ENCODE results near the gene RAD51B. TPM values are rescaled to one million over a fixed set of nuclear protein-coding genes. Genes with fewer than 3 reads are reported as not detected.

Gene RAD51B
- total and polyA plus RNA-seq, 2 of the 13 experiments (the other 11 are each of a cell fraction or from before 2014, with no cell fraction given), result 7.0 to 9.5 TPM

DNA sequence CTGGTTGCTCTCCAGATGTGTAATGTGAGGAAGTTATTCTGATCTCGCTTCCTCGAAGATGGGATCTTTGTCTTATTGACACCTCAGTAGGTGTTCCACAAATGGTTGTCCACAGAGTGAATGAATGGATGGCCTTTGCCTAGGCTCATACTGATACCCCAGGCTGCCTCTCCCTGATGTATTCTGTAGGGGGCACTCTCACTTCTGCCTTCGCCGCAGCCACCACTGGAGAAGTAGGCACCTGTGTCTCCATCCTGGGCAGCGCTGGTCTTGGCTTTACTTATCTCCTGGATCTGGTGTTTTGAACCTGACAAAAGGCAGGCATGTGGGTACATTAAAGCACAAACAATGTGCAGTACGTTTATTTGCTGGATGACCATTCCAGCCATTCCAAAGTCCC lies 891.2 kb downstream of the RAD51B start:
- Histone ChIP-seq H3K27ac (ENCODE audit: extremely low read length, insufficient read depth, low read length) (no peak overlapping the region), H3K4me1 (ENCODE audit: insufficient read depth, low read length) (peaks cover 42% of the 10 kb centered on the region), H3K9me3 (ENCODE audit: low read length) (no peaks in the 10 kb centered on the region), H3K27me3 (ENCODE audit: control insufficient read depth in 1 of 2, insufficient read depth in 2 of 2, low read length in 2 of 2) (0 out of 5 replicates have a peak, but pooled peaks cover 0 to 7% of the 10 kb centered on the region in 2 experiments), H4K20me1 (ENCODE audit: insufficient read depth, low read length) (no peaks in the 10 kb centered on the region), H3K36me3 (replicated peaks in 1 of 2; ENCODE audit: control insufficient read depth in 1 of 2, insufficient read depth in 2 of 2, low read length in 2 of 2) (no peaks in the 10 kb centered on the region), H3K4me3 (replicated peaks in 1 of 3; ENCODE audit: insufficient read depth in 1 of 3, low read depth in 2 of 3, low read length in 3 of 3) (no peak overlapping the region), H3K9ac (ENCODE audit: insufficient read depth, low read depth, low read length) (no peak overlapping the region), H3K4me2 (ENCODE audit: low read depth, low read length) (no peak overlapping the region), H3K79me2 (ENCODE audit: insufficient read depth, low read length) (no peaks in the 10 kb centered on the region), H2AFZ (ENCODE audit: low read length) (no peak overlapping the region)
- POLR2A ChIA-PET, result no interaction called here
- ATAC-seq (no peak), FAIRE-seq (no peak), DNase-seq (ENCODE audit: low spot score) (no peak)
- WGBS (ENCODE audit: low lambda C conversion rate), result 61% methylated on average over 5 of the region's 6 CpGs
- in situ Hi-C loops (cut with HindIII; ENCODE audit: extremely low pct_ligation_motif_present, low pct_unique_long_range_greater_than_20kb) (loop anchor here (5.0 kb wide), 1 partner anchor 82 kb away; the partner anchor contains the start of gene ZFP36L1), intact Hi-C loops (cut with micrococcal nuclease; ENCODE audit: unreplicated experiment) (loop anchor here (10.0 kb wide), 1 partner anchor 766 kb away; no protein-coding TSS in a partner anchor)
- BruUV-seq (replicated peaks), result no TSS peak
- TF ChIP-seq ZNF775 (CRISPR knock-in tag; IDR thresholded peaks at IDR 0.05; ENCODE audit: borderline replicate concordance), result no peak
- TF ChIP-seq SOX13 (IDR thresholded peaks at IDR 0.05), result no peak
- peak in 1 of 2 experiments; percentile 15; a peak in 1 of 4 replicates for TF ChIP-seq SOX13 (CRISPR knock-in tag; conservative IDR thresholded peaks at IDR 0.05 in 1 of 2, IDR thresholded peaks at IDR 0.05 in 1 of 2)
- TF ChIP-seq ZNF850 (CRISPR knock-in tag; conservative IDR thresholded peaks at IDR 0.05), result no peak
- TF ChIP-seq REXO4 (CRISPR knock-in tag; IDR thresholded peaks at IDR 0.05; ENCODE audit: borderline replicate concordance), result no peak
- TF ChIP-seq ZNF720 (CRISPR knock-in tag; IDR thresholded peaks at IDR 0.05), result no peak
- peak; percentile 30 for TF ChIP-seq TEAD3 (CRISPR knock-in tag; optimal IDR thresholded peaks at IDR 0.05; ENCODE audit: borderline replicate concordance)
- TF ChIP-seq SMAD1 (CRISPR knock-in tag; IDR thresholded peaks at IDR 0.05; ENCODE audit: borderline replicate concordance, low read depth), result no peak
- TF ChIP-seq BCLAF1 (IDR thresholded peaks at IDR 0.05), result no peak
- TF ChIP-seq, protein P1, sequence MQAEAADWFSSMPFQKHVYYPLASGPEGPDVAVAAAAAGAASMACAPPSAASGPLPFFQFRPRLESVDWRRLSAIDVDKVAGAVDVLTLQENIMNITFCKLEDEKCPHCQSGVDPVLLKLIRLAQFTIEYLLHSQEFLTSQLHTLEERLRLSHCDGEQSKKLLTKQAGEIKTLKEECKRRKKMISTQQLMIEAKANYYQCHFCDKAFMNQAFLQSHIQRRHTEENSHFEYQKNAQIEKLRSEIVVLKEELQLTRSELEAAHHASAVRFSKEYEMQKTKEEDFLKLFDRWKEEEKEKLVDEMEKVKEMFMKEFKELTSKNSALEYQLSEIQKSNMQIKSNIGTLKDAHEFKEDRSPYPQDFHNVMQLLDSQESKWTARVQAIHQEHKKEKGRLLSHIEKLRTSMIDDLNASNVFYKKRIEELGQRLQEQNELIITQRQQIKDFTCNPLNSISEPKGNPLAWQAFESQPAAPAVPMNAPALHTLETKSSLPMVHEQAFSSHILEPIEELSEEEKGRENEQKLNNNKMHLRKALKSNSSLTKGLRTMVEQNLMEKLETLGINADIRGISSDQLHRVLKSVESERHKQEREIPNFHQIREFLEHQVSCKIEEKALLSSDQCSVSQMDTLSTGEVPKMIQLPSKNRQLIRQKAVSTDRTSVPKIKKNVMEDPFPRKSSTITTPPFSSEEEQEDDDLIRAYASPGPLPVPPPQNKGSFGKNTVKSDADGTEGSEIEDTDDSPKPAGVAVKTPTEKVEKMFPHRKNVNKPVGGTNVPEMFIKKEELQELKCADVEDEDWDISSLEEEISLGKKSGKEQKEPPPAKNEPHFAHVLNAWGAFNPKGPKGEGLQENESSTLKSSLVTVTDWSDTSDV (CRISPR knock-in tag; IDR thresholded peaks at IDR 0.05), result no peak
- TF ChIP-seq CTCF (CRISPR knock-in tag; IDR thresholded peaks at IDR 0.05), result peak; percentile 31; the same call in 1 of the 2 replicates
- TF ChIP-seq STAG1 (CRISPR knock-in tag; IDR thresholded peaks at IDR 0.05), result peak; percentile 25; the same call in 1 of the 2 replicates
- CTCF ChIA-PET (ENCODE audit: low intra/inter-chr PET ratio, low total read pairs), result no interaction called here

Data from HepG2 (cell line).